Prostate gland (tissue), 2 donors: ENCODE results near the gene ANKRD30B.
"Not testable (repeated sequence)": the region's sequence is repeated elsewhere in the genome, so short reads cannot be mapped to it uniquely, and the experiment has no call there.

Experiments used
- POLR2A ChIP-seq: fragments of 450-650 bp; IDR thresholded peaks from one replicate; pipeline ENCODE4 v1.6.1; 2016; ENCODE audit warnings: antibody characterized with exemption, mild to moderate bottlenecking
- POLR2AphosphoS5 ChIP-seq: sonication (generic); formaldehyde crosslinking; IDR thresholded peaks from one replicate; pipeline ENCODE4 v1.6.1; 2017; ENCODE audit warnings: antibody characterized with exemption
- TF ChIP-seq, protein P1 (sequence below), 4 experiments: fragments of 200-600 bp in 2 of 4; fragments of 450-650 bp in 2 of 4; sonication (generic) in 2 of 4; IDR thresholded peaks; 1 replicate in 3 of 4; 2 replicates in 1 of 4; pipeline ENCODE4 v1.5.1; 2016 to 2019; ENCODE audit warnings: antibody characterized with exemption in 4 of 4, mild to moderate bottlenecking in 2 of 4, moderate library complexity in 2 of 4

DNA sequence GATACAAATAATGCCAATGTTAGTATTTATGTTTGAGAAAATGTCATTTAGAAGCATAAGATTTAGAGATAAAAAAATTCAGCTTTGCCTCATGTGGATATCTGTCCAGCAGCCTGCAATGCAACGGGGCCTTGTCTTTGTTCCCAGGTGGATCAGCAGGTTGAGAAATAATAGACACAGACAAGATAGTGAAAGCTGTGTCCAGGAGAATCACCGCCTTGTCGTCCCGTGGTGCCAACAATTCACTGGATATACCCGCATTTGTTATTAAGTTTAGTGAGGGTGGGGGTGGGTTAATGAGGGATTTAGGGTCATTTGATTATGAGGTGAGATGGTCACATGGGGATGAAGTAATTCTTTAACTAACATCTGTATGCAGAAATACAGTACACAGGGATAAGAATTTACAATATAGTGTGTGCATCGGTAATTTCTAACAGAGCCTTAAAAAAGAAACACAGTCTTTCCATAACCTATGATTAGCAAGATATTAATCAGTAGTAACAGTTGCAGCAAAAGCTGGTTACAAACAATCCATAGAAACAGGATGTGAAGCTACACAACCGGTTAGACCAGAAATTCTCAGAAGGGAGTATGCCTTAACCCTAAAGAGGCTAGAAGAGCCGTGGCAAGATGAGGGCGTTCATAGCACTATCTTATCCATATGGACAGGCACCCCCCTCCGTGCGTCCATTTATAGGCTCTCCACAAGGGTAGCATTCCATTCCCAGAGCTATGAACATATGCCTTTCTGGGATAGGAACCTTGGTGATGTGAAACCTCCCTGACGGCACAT is 50.2 kb downstream of the ANKRD30B start:
- TF ChIP-seq, protein P1, sequence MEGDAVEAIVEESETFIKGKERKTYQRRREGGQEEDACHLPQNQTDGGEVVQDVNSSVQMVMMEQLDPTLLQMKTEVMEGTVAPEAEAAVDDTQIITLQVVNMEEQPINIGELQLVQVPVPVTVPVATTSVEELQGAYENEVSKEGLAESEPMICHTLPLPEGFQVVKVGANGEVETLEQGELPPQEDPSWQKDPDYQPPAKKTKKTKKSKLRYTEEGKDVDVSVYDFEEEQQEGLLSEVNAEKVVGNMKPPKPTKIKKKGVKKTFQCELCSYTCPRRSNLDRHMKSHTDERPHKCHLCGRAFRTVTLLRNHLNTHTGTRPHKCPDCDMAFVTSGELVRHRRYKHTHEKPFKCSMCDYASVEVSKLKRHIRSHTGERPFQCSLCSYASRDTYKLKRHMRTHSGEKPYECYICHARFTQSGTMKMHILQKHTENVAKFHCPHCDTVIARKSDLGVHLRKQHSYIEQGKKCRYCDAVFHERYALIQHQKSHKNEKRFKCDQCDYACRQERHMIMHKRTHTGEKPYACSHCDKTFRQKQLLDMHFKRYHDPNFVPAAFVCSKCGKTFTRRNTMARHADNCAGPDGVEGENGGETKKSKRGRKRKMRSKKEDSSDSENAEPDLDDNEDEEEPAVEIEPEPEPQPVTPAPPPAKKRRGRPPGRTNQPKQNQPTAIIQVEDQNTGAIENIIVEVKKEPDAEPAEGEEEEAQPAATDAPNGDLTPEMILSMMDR (IDR thresholded peaks at IDR 0.05) = not testable (repeated sequence)
- TF ChIP-seq POLR2AphosphoS5, POLR2A: not testable (repeated sequence)
